SK-N-SH treated with all-trans-retinoic acid at 6 μM for 48 hours (cell line): ENCODE data around the gene IFI6.

Source experiments
- ATAC-seq: fragments of 200-7000 bp; cut with Tn5 transposase; 3 replicates; pipeline ENCODE4 v1.9.1; 2020; ENCODE audit warnings: mild to moderate bottlenecking, moderate library complexity
- ARNTL ChIP-seq: fragments of 450-650 bp; formaldehyde crosslinking; IDR thresholded peaks from 2 replicates; pipeline ENCODE4 v1.5.0; 2020; ENCODE audit warnings: low read depth, mild to moderate bottlenecking, moderate library complexity, borderline replicate concordance
- CREB5 ChIP-seq: fragments of 250-450 bp; sonication (Bioruptor Pico); IDR thresholded peaks from 2 replicates; pipeline ENCODE4 v1.5.1; 2020; ENCODE audit warnings: low read depth, mild to moderate bottlenecking, moderate library complexity
- CSDC2 ChIP-seq: fragments of 250-450 bp; sonication (Bioruptor Pico); IDR thresholded peaks from 2 replicates; pipeline ENCODE4 v1.5.0; 2020; ENCODE audit warnings: mild to moderate bottlenecking, moderate library complexity
- CSRNP3 ChIP-seq: fragments of 250-450 bp; sonication (Bioruptor Pico); IDR thresholded peaks from 2 replicates; pipeline ENCODE4 v1.5.1; 2021; ENCODE audit warnings: mild to moderate bottlenecking, moderate library complexity
- ESRRG ChIP-seq: fragments of 250-450 bp; sonication (Bioruptor Pico); IDR thresholded peaks from 2 replicates; pipeline ENCODE4 v1.6.1; 2021; ENCODE audit warnings: mild to moderate bottlenecking
- GLIS3 ChIP-seq: fragments of 250-450 bp; sonication (Bioruptor Pico); IDR thresholded peaks from 2 replicates; pipeline ENCODE4 v1.5.0; 2020; ENCODE audit warnings: mild to moderate bottlenecking, moderate library complexity
- ISL1 ChIP-seq: fragments of 250-450 bp; sonication (Bioruptor Pico); IDR thresholded peaks from 2 replicates; pipeline ENCODE4 v2.1.2; 2022; ENCODE audit warnings: mild to moderate bottlenecking, moderate library complexity
- OSR1 ChIP-seq: fragments of 250-450 bp; sonication (Bioruptor Pico); IDR thresholded peaks from 2 replicates; pipeline ENCODE4 v1.8.0; 2022; ENCODE audit warnings: moderate library complexity, mild to moderate bottlenecking, inconsistent platforms
- PATZ1 ChIP-seq: fragments of 250-450 bp; sonication (Bioruptor Pico); IDR thresholded peaks from 2 replicates; pipeline ENCODE4 v1.8.0; 2020; ENCODE audit warnings: mild to moderate bottlenecking, moderate library complexity, borderline replicate concordance
- POU6F1 ChIP-seq: fragments of 250-450 bp; sonication (Bioruptor Pico); IDR thresholded peaks from 2 replicates; pipeline ENCODE4 v1.8.0; 2021; ENCODE audit warnings: low read depth, mild to moderate bottlenecking, moderate library complexity, borderline replicate concordance
- PPARA ChIP-seq: fragments of 250-450 bp; sonication (Bioruptor Pico); IDR thresholded peaks from 2 replicates; pipeline ENCODE4 v1.5.0; 2020; ENCODE audit warnings: mild to moderate bottlenecking, borderline replicate concordance
- SNAI2 ChIP-seq: fragments of 250-450 bp; sonication (Bioruptor Pico); IDR thresholded peaks from 2 replicates; pipeline ENCODE4 v1.5.0; 2020; ENCODE audit warnings: mild to moderate bottlenecking, moderate library complexity
- TCF4 ChIP-seq: fragments of 250-450 bp; sonication (Bioruptor Pico); IDR thresholded peaks from 2 replicates; pipeline ENCODE4 v1.8.0; 2021; ENCODE audit warnings: mild to moderate bottlenecking, moderate library complexity, borderline replicate concordance
- TOX ChIP-seq: fragments of 250-450 bp; sonication (Bioruptor Pico); IDR thresholded peaks from 2 replicates; pipeline ENCODE4 v1.8.0; 2021; ENCODE audit warnings: mild to moderate bottlenecking, moderate library complexity, borderline replicate concordance
- TSHZ2 ChIP-seq: fragments of 250-450 bp; sonication (Bioruptor Pico); IDR thresholded peaks from 2 replicates; pipeline ENCODE4 v1.5.0; 2020; ENCODE audit warnings: mild to moderate bottlenecking, moderate library complexity
- ZC3H10 ChIP-seq: fragments of 250-450 bp; sonication (Bioruptor Pico); IDR thresholded peaks from 2 replicates; pipeline ENCODE4 v1.5.1; 2021; ENCODE audit warnings: mild to moderate bottlenecking, moderate library complexity
- ZFP3 ChIP-seq: fragments of 250-450 bp; sonication (Bioruptor Pico); IDR thresholded peaks from 2 replicates; pipeline ENCODE4 v1.5.0; 2020; ENCODE audit warnings: mild to moderate bottlenecking, moderate library complexity
- ZFP30 ChIP-seq: fragments of 450-650 bp; formaldehyde crosslinking; IDR thresholded peaks from 2 replicates; pipeline ENCODE4 v1.5.0; 2022; ENCODE audit warnings: mild to moderate bottlenecking, moderate library complexity
- ZNF565 ChIP-seq: fragments of 450-650 bp; formaldehyde crosslinking; conservative IDR thresholded peaks from 2 replicates; pipeline ENCODE4 v1.5.0; 2020; ENCODE audit warnings: low read depth, mild to moderate bottlenecking, moderate library complexity
- ZNF70 ChIP-seq: fragments of 450-650 bp; formaldehyde crosslinking; IDR thresholded peaks from 2 replicates; pipeline ENCODE4 v1.5.0; 2020; ENCODE audit warnings: mild to moderate bottlenecking, moderate library complexity
- ZNF8 ChIP-seq: fragments of 450-650 bp; formaldehyde crosslinking; IDR thresholded peaks from 2 replicates; pipeline ENCODE4 v1.5.0; 2020; ENCODE audit warnings: mild to moderate bottlenecking, moderate library complexity

IFI6 gene

GRCh38 chr1:27650171-27650538, 21.8 kb downstream of the IFI6 start:
- no peak for ATAC-seq
- TF ChIP-seq TCF4 (no peak), ISL1 (CRISPR knock-in tag) (no peak), CSRNP3 (CRISPR knock-in tag) (no peak), ARNTL (no peak), GLIS3 (CRISPR knock-in tag) (no peak), ZC3H10 (CRISPR knock-in tag) (no peak)

GRCh38 chr1:27649306-27649635, 22.7 kb downstream of the IFI6 start:
- ATAC-seq = no peak
- no peak for TF ChIP-seq CSRNP3 (CRISPR knock-in tag)
- TF ChIP-seq ISL1 (CRISPR knock-in tag) = no peak
- TF ChIP-seq ZNF8 = no peak
- TF ChIP-seq TSHZ2 (CRISPR knock-in tag) = no peak
- TF ChIP-seq ESRRG (CRISPR knock-in tag) = no peak
- TF ChIP-seq ZFP3 (CRISPR knock-in tag) = no peak
- TF ChIP-seq PATZ1 (CRISPR knock-in tag) = no peak
- TF ChIP-seq ZC3H10 (CRISPR knock-in tag) = no peak
- TF ChIP-seq PPARA (CRISPR knock-in tag) = no peak
- no peak for TF ChIP-seq CSDC2 (CRISPR knock-in tag)
- TF ChIP-seq GLIS3 (CRISPR knock-in tag) = no peak
- no peak for TF ChIP-seq ARNTL

- no peak for TF ChIP-seq TOX (CRISPR knock-in tag)
- TF ChIP-seq ARNTL = no peak
- no peak for TF ChIP-seq ZFP30
- no peak for TF ChIP-seq PATZ1 (CRISPR knock-in tag)
- TF ChIP-seq CSDC2 (CRISPR knock-in tag) = no peak
- no peak for TF ChIP-seq ZC3H10 (CRISPR knock-in tag)
- TF ChIP-seq ZFP3 (CRISPR knock-in tag) = no peak
- no peak for TF ChIP-seq CREB5
- no peak for TF ChIP-seq ZNF70 (CRISPR knock-in tag)
- no peak for TF ChIP-seq ZNF565 (CRISPR knock-in tag)
- no peak for TF ChIP-seq PPARA (CRISPR knock-in tag)
- no peak for TF ChIP-seq SNAI2 (CRISPR knock-in tag)
- TF ChIP-seq POU6F1 (CRISPR knock-in tag) = no peak
- TF ChIP-seq TSHZ2 (CRISPR knock-in tag) = no peak
- TF ChIP-seq ESRRG (CRISPR knock-in tag) = no peak
- TF ChIP-seq GLIS3 (CRISPR knock-in tag) = no peak
- no peak for TF ChIP-seq TCF4
- TF ChIP-seq OSR1 (CRISPR knock-in tag) = no peak
- ATAC-seq = no peak
Observed at GRCh38 chr1:27648602-27649305, 23.2 kb downstream of the IFI6 start.
